ENCODE data around the gene SEPTIN7.

GRCh38 chr7:35787925-35788324, 12.9 kb upstream of the SEPTIN7 start:
- TF ChIP-seq CTCF (conservative IDR thresholded peaks at IDR 0.05; ENCODE audit: low read length): no peak
- no peak for TF ChIP-seq EZH2phosphoT487 (IDR thresholded peaks at IDR 0.05; ENCODE audit: borderline replicate concordance, low read depth, low read length)
